ENCODE results near the gene TESMIN. TPM values are rescaled to one million over a fixed set of nuclear protein-coding genes. Genes with fewer than 3 reads are reported as not detected.

Gene TESMIN
- total RNA-seq, 1 experiment from 2014 or later = 45.2 TPM

DNA sequence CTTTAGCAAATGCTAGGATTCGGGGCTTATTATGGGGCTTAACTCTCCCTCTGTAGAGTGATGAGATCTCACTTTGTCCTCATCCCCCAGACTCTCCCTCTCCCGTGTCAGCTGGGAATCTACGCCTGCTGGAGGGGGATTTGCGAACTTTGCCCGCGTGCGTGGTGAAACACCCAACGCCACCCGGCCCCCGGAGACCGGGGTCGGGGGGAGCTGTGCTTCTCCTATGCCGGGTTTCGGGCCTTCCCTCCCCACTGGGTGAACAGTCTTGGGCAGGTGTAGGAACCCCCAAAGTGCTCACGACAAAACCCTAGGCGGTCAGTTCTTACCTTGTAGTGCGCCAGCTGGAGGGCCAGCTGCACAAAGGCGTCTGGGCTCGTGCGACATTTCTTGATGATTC, 21.6 kb upstream of the TESMIN start:
- H3K4me1 Mint-ChIP-seq = no peaks in the 10 kb centered on the region
- Histone ChIP-seq H2AFZ (ENCODE audit: low read length) (no peak overlapping the region), H3K14ac (ENCODE audit: insufficient read depth, low read length) (no peak overlapping the region), H2BK12ac (ENCODE audit: insufficient read length, low read depth, low read length) (no peak overlapping the region), H3K9ac (ENCODE audit: extremely low read depth, insufficient read length, low read length) (no peak overlapping the region), H3K4ac (ENCODE audit: low read depth, low read length) (no peak overlapping the region), H4K91ac (ENCODE audit: insufficient read length, low read depth, low read length) (no peak overlapping the region), H3K56ac (ENCODE audit: insufficient read length, low read depth, low read length) (no peak overlapping the region), H4K20me1 (ENCODE audit: control insufficient read depth, insufficient read depth, insufficient read length) (no peaks in the 10 kb centered on the region), H4K5ac (ENCODE audit: insufficient read length, low read depth, low read length) (no peak overlapping the region), H3K79me2 (ENCODE audit: insufficient read depth, low read length) (no peaks in the 10 kb centered on the region), H3T11ph (ENCODE audit: low read length) (no peak overlapping the region), H3K27me3 (ENCODE audit: insufficient read depth, low read length) (no peaks in the 10 kb centered on the region), H3K79me1 (ENCODE audit: insufficient read depth, low read depth, low read length, poor library complexity, severe bottlenecking) (no peaks in the 10 kb centered on the region), H3K23me2 (ENCODE audit: insufficient read length, low read depth, low read length, poor library complexity, severe bottlenecking) (no peaks in the 10 kb centered on the region), H4K8ac (replicated peaks; ENCODE audit: insufficient read length, low read depth, low read length) (no peak overlapping the region), H2BK5ac (ENCODE audit: insufficient read length, low read length) (no peak overlapping the region), H2BK20ac (ENCODE audit: low read depth, low read length, poor library complexity, severe bottlenecking) (no peak overlapping the region), H3K4me1 (ENCODE audit: insufficient read depth, low read length) (no peaks in the 10 kb centered on the region), H3K27ac (ENCODE audit: insufficient read length, low read depth, low read length) (no peak overlapping the region), H2BK15ac (ENCODE audit: low read depth, low read length) (no peak overlapping the region), H2BK120ac (ENCODE audit: low read depth, low read length, poor library complexity, severe bottlenecking) (no peak overlapping the region), H3K4me2 (ENCODE audit: insufficient read depth, insufficient read length, low read length) (no peak overlapping the region), H3K18ac (ENCODE audit: insufficient read length, low read depth, low read length) (no peak overlapping the region), H3K23ac (ENCODE audit: insufficient read length, low read depth, low read length) (no peak overlapping the region), H3K9me3 (ENCODE audit: control insufficient read depth, low read depth, low read length) (no peaks in the 10 kb centered on the region), H2AK5ac (ENCODE audit: insufficient read length, low read length) (no peak overlapping the region)
- H3K27ac Mint-ChIP-seq = no peak overlapping the region
- WGBS (ENCODE audit: extremely low coverage, insufficient read length, low lambda C conversion rate) = no CpG with 5 or more reads among the region's 20 CpGs
- no peak overlapping the region for H3K4me3 Mint-ChIP-seq
- TF ChIP-seq, protein P1, sequence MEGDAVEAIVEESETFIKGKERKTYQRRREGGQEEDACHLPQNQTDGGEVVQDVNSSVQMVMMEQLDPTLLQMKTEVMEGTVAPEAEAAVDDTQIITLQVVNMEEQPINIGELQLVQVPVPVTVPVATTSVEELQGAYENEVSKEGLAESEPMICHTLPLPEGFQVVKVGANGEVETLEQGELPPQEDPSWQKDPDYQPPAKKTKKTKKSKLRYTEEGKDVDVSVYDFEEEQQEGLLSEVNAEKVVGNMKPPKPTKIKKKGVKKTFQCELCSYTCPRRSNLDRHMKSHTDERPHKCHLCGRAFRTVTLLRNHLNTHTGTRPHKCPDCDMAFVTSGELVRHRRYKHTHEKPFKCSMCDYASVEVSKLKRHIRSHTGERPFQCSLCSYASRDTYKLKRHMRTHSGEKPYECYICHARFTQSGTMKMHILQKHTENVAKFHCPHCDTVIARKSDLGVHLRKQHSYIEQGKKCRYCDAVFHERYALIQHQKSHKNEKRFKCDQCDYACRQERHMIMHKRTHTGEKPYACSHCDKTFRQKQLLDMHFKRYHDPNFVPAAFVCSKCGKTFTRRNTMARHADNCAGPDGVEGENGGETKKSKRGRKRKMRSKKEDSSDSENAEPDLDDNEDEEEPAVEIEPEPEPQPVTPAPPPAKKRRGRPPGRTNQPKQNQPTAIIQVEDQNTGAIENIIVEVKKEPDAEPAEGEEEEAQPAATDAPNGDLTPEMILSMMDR (conservative IDR thresholded peaks at IDR 0.05) = no peak
- DNase-seq = no peak
- no peaks in the 10 kb centered on the region for H3K9me3 Mint-ChIP-seq
- H3K27me3 Mint-ChIP-seq (ENCODE audit: low read depth) = no peaks in the 10 kb centered on the region
- peaks cover 0 to 7% (median 0%) of the 10 kb centered on the region in 3 experiments; a peak in 2 of 7 replicates for H3K36me3 Mint-ChIP-seq (ENCODE audit: insufficient read depth in 1 of 3, low read depth in 3 of 3)
